HG03159 (cell line): Measurements from ENCODE around the gene PLAC8L1.
"Not testable (repeated sequence)": the region's sequence is repeated elsewhere in the genome, so short reads cannot be mapped to it uniquely, and the experiment has no call there.

Source experiments
- ATAC-seq: cut with Tn5 transposase; IDR thresholded peaks from one replicate; pipeline ENCODE4 v1.9.1; 2021; ENCODE audit warnings: mild to moderate bottlenecking, moderate library complexity; ENCODE audit not compliant: unreplicated experiment

PLAC8L1 gene

DNA sequence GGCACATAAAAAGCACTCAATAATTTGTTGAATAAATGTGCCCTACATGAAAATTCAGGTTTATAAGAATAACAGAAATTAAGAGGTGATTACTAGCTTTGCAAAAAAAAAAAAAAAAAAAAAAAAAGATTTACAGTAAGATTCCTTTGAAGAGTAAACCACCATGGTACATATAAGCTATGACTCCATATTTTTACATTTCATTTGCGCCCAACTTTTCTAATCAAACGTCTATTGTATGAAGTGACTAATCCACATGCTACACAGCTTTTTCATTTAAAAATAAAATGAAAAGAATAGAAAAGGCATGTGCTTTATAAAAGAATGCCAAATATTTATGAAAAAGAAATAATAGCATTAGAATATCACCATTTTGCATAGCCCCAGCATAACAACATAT lies at the start of gene PLAC8L1:
Gene PLAC8L1, minus strand, starts transcription at position 101 of the 400 bp plus-strand sequence. CDS start 1,266 bp downstream, outside the sequence.
- ATAC-seq: no peak

- ATAC-seq: no peak
Measured at GRCh38 chr5:146151970-146152369, 46.6 kb upstream of the PLAC8L1 start.

DNA sequence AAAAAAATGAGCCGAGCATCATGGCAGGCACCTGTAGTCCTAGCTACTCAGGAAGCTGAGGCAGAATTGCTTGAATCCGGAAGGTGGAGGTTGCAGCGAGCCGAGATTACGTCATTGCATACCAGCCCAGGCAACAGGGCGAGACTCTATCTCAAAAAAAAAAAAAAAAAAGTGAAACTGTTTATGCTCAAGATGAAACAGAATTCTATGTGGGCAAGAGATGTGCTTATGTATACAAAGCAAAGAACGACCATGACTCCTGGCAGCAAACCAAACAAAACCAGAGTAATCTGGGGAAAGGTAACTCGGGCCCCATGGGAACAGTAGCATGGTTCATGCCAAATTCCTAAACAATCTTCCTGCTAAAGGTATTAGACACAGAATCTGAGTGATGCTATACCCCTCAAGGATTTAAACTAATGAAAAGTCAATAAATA lies 32.6 kb upstream of the PLAC8L1 start:
- ATAC-seq: no peak

- no peak for ATAC-seq
Measured at GRCh38 chr5:146130440-146131045, 25.2 kb upstream of the PLAC8L1 start.

DNA sequence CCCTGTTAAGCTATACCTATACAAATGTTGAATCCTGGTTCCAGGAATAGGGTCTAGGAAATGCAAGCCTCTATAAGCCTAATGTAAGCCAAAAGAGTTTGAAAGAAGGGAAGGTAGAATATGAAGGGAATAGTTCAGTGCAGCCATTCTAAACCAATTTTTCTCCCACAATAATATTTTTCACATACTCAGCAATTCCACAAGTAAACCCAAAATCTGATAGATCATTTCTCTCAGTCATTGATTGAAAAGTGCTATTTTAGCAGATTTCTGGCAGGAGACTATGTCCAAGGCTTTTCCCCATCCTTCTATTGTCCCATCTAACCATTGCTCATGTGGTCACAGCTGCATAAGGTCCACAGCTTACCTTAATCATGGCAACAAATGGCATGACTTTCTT lies 20.7 kb upstream of the PLAC8L1 start:
- ATAC-seq: no peak

- no peak for ATAC-seq
Measured at GRCh38 chr5:146124580-146124979, 19.2 kb upstream of the PLAC8L1 start.

DNA sequence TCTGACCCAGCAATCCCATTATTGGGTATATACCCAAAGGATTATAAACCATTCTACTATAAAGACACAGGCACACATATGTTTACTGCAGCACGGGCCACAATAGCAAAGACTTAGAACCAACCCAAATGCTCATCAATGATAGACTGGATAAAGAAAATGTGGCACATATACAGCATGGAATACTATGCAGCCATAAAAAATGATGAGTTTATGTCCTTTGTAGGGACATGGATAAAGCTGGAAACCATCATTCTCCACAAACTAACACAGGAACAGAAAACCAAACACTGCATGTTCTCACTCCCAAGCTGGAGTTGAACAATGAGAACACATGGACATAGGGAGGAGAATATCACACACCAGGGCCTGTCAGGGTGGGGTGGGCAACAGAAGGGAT lies 16.1 kb upstream of the PLAC8L1 start:
- ATAC-seq: not testable (repeated sequence)

DNA sequence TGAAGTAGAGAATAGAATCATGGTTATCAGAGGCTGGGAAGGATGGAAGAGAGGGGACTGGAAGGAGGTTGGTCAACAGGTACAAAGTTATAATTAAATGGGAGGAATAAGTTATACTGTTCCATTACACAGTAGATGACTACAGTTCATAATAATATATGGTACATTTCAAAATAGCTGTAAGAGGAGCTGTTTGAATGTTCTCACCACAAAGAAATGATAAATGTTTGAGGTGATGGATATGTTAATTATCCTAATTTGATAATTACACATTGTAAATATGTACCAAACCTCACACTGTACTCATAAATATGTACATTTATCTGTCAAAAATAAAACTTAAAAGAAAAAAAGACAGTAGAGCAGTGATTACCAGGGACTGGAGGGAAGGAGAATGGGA lies 12.9 kb upstream of the PLAC8L1 start:
- ATAC-seq: no peak

- ATAC-seq: not testable (repeated sequence)
Measured at GRCh38 chr5:146117216-146117615, 11.8 kb upstream of the PLAC8L1 start.

DNA sequence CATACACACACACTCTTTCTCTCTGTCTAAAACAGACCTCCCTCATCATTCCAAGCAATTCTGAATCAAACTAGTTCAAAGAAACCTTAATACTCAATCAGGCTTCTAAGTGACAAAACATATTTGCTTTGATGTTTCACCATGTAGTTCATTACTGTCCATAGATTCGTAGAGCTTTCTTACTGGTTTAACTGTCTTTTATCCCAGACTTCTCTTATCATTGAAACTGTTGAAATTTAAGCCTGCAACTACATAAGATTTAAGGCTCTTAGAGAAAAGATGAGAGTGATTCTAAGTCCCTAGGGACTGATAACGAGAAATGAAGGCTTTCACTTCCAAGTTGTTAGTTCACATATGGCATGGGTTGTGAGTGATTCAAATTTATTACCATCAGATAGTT lies 11.0 kb upstream of the PLAC8L1 start:
- no peak for ATAC-seq

DNA sequence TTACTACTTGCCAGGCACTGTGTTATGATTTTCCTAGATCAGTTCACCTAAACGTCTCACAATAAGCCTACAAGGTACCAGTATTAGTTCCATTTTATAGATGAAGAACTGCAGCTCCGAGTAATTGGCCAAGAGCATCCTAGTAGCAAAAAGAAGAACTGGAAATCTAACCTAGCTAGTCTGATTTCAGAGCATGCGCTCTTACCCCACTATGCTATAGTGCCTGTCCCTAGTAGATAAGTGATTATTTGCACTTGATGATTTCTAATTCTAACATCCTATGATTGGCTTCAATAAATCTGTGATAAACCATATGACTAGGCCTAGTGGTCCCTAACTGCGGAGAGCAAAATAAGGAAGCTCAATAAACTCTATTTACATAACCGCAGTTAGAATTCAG lies 7.1 kb upstream of the PLAC8L1 start:
- ATAC-seq: no peak

GRCh38 chr5:146111409-146111808 lies 6.0 kb upstream of the PLAC8L1 start:
- ATAC-seq: no peak

GRCh38 chr5:146109379-146109778 lies 4.0 kb upstream of the PLAC8L1 start:
- ATAC-seq: no peak

DNA sequence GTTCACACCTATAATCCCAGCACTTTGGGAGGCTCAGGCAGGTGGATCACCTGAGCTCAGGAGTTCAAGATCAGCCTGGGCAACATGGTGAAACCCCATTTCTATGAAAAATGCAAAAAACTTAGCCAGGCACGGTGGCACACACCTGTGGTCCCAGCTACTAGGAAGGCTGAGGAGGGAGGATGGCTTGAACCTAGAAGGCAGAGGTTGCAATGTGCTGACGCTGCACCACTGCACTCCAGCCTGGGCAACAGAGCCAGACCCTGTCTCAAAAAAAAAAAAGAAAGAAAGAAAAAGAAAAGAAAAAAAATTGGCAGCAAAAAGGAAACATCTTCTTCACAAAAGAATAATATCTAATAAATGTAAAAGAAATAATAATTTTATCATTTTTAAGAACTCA lies 3.5 kb upstream of the PLAC8L1 start:
- not testable (repeated sequence) for ATAC-seq

DNA sequence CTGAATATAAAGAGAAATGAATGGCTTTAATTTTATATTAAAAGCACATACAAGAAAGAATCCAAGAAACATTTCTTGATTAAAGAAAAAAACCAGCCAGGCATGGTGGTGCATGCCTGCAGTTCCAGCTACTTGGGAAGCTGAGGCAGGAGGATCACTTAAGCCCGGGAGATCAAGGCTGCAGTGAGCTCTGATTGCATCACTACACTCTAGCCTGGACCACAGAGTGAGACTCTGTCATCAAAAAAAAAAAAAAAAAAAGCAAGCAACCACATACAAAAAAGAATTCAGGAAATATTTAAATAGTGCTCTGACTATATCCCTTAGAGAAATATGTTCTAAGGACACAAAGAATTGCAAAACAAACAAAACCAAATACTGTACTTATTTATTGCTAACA lies 2.5 kb upstream of the PLAC8L1 start:
- no peak for ATAC-seq

DNA sequence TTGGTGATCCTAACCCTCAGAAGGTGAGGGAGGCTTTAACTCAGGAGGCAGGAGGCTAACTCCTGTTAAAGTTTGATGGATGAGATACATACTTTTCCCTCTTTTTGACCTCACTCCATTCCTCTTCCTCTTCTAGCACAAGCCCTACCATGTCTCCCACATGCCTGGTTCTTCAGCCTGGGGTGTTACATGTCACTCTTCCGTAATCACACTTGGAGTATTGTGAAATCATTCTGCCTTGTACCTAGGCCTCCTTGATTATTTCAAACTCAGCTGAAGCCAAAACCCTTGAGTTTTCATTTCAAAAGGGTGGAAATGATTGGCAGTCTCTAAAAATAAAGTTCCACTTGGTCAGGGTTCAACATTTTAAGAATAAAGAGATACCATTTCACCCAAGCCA lies 1.8 kb downstream of the PLAC8L1 start:
- no peak for ATAC-seq

GRCh38 chr5:146101646-146102045 lies 3.7 kb downstream of the PLAC8L1 start:
- ATAC-seq: no peak

DNA sequence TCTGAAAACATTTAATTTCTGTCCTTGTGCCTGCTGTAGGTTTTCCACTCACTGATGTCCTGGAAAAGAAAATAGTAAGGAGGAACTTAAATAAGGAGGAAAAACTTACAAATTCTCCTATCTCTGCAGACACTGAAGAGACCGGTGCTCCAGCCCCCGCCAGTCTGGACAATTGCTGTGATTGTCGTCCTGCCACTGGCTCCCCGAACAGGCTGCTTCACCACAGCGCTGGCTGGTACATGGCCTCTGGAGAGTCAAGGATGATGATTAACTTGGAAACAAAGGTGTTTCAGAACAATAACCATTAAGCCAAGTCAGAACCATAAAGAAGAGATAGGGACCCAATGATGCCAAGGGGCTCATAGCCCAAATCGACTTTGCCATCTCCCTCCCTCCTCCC lies 7.3 kb downstream of the PLAC8L1 start:
- no peak for ATAC-seq

GRCh38 chr5:146091881-146092280 lies 13.5 kb downstream of the PLAC8L1 start:
- ATAC-seq: no peak

- no peak for ATAC-seq
Measured at GRCh38 chr5:146089287-146089686, 16.1 kb downstream of the PLAC8L1 start.

DNA sequence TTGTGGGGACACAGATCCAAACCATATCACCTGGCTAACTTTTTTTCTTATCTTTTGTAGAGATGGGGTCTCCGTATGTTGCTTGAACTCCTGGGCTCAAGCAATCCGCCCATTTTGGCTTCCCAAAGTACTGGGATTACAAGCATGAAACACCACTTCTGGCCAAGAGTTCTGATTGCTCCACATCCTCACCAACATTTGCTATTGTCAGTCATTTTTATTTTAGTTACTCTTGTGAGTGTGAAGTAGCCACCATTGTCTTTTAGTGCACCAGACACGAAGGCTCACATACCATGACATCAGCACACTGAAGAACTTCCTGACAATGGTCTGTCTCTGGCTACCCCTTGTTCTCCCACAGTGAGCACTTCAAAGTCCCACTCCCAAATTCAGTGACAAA lies 17.3 kb downstream of the PLAC8L1 start:
- no peak for ATAC-seq

DNA sequence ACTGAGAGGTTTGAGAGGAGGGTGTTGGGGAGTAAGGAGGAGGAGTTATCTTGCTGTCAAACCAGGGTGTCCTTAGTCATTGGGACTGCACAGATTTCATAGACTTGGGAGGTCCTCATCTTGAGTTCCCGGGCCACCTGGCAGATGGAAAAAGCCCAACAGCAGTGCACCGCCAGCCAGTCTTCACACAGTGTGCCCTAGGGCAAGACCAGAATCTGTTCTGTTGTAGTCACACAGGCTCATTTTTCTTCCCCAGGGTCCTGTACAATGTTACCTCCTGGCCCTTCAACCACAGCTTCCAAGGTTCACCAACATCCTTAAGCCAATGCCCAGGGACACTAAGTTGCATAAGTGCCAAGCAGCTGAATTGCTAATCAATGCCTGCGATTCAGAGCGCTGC lies 21.0 kb downstream of the PLAC8L1 start:
- ATAC-seq: no peak

DNA sequence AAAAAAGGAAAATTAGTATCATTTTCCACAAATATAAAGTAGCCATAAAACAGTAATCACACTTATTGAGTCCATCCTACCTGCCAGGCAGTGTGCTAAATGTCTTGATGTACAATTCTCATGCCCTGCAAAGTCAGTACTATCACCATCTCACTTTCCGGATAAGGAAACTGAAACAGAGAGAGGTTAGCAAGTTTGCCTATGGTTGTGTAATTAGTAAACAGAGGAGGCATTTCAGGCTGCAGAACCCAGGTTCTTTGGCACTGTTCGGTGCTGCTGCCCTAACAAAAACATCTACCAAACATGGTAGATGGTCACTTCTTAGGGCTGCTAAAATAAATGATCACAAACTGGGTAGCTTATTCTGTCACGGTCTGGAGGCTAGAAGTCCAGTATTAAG lies 22.6 kb downstream of the PLAC8L1 start:
- peak; percentile 91 for ATAC-seq
